T-helper 2 cell (primary cell): ENCODE results near the gene PHOX2A.
"Not testable (repeated sequence)": the region's sequence is repeated elsewhere in the genome, so short reads cannot be mapped to it uniquely, and the experiment has no call there.

ENCODE experiments used
- DNase-seq, 5 experiments: peaks; one replicate each; pipeline versions ENCODE4 v3.0.0 to v3.0.0-alpha.2; 2012 to 2022

The PHOX2A gene

GRCh38 chr11:72221386-72222075 lies 22.4 kb downstream of the PHOX2A start:
- no peak for DNase-seq

GRCh38 chr11:72220696-72221363 lies 23.1 kb downstream of the PHOX2A start:
- no peak for DNase-seq

- no peak for DNase-seq
These were observed 25.7 kb downstream of the PHOX2A start for GRCh38 chr11:72218251-72218745.

GRCh38 chr11:72217841-72218240 lies 26.1 kb downstream of the PHOX2A start:
- DNase-seq = peak in 1 of 5 experiments; percentile 19

- no peak for DNase-seq
These were observed 27.3 kb downstream of the PHOX2A start, which contains the start of gene FOLR2 for GRCh38 chr11:72216638-72217037. FOLR2 (plus strand) TSS chr11:72216794; CDS start chr11:72218585, 1,791 bp downstream.

- no peak for DNase-seq
These were observed 34.9 kb downstream of the PHOX2A start for GRCh38 chr11:72209101-72209500.

GRCh38 chr11:72208281-72208680 lies 35.7 kb downstream of the PHOX2A start:
- DNase-seq = no peak

GRCh38 chr11:72206794-72207193 lies 37.2 kb downstream of the PHOX2A start:
- not testable (repeated sequence) for DNase-seq

GRCh38 chr11:72204886-72205285 lies 39.1 kb downstream of the PHOX2A start:
- no peak for DNase-seq

- DNase-seq = peak in 1 of 5 experiments; percentile 35
These were observed 40.8 kb downstream of the PHOX2A start for GRCh38 chr11:72203163-72203562.

- DNase-seq = no peak
These were observed 41.4 kb downstream of the PHOX2A start for GRCh38 chr11:72202571-72202970.

- DNase-seq = not testable (repeated sequence)
These were observed 42.5 kb downstream of the PHOX2A start for GRCh38 chr11:72201445-72201844.

- no peak for DNase-seq
These were observed 48.3 kb downstream of the PHOX2A start for GRCh38 chr11:72195518-72196270.

- no peak for DNase-seq
These were observed 52.0 kb downstream of the PHOX2A start, which contains the start of gene FOLR1 for GRCh38 chr11:72191961-72192381. FOLR1 (plus strand) TSS chr11:72192140; CDS start chr11:72192174, 34 bp downstream.

GRCh38 chr11:72190631-72191071 lies 53.3 kb downstream of the PHOX2A start:
- DNase-seq = no peak

- no peak for DNase-seq
These were observed 54.3 kb downstream of the PHOX2A start for GRCh38 chr11:72189455-72190250.
